HepG2 (cell line): Measurements from ENCODE around the gene STX4. TPM values are rescaled to one million over a fixed set of nuclear protein-coding genes. Genes with fewer than 3 reads are reported as not detected.

ENCODE experiments used
- JDP2 ChIP-seq: sonication (generic); formaldehyde crosslinking; IDR thresholded peaks from 2 replicates; pipeline ENCODE4 v1.8.1; 2022; ENCODE audit warnings: missing genetic modification reagents, borderline replicate concordance
- NAIF1 ChIP-seq: sonication (generic); formaldehyde crosslinking; IDR thresholded peaks from 2 replicates; pipeline ENCODE4 v1.5.0; 2020; ENCODE audit warnings: mild to moderate bottlenecking, missing genetic modification reagents, borderline replicate concordance
- NFE2L2 ChIP-seq: fragments of 150-350 bp; IDR thresholded peaks from 2 replicates; pipeline ENCODE4 v1.6.1; 2014; ENCODE audit warnings: low read length
- SMYD3 ChIP-seq: sonication (generic); formaldehyde crosslinking; IDR thresholded peaks from 2 replicates; pipeline ENCODE4 v1.8.1; 2023; ENCODE audit warnings: mild to moderate bottlenecking, missing genetic modification reagents
- SNAPC4 ChIP-seq: sonication (generic); formaldehyde crosslinking; IDR thresholded peaks from 2 replicates; pipeline ENCODE4 v1.4.0; 2020; ENCODE audit warnings: mild to moderate bottlenecking, missing genetic modification reagents
- XBP1 ChIP-seq: sonication (generic); formaldehyde crosslinking; IDR thresholded peaks from 2 replicates; pipeline ENCODE4 v1.5.0; 2020; ENCODE audit warnings: missing genetic modification reagents
- ZBTB21 ChIP-seq: sonication (generic); formaldehyde crosslinking; IDR thresholded peaks from 2 replicates; pipeline ENCODE4 v1.4.0; 2020; ENCODE audit warnings: missing genetic modification reagents
- ZFP90 ChIP-seq: sonication (generic); formaldehyde crosslinking; IDR thresholded peaks from 2 replicates; pipeline ENCODE4 v1.8.0; 2022; ENCODE audit warnings: missing genetic modification reagents, mild to moderate bottlenecking, inconsistent platforms, borderline replicate concordance
- ZNF124 ChIP-seq: sonication (generic); formaldehyde crosslinking; IDR thresholded peaks from 2 replicates; pipeline ENCODE4 v1.4.0; 2020; ENCODE audit warnings: missing genetic modification reagents
- ZNF556 ChIP-seq: sonication (generic); formaldehyde crosslinking; IDR thresholded peaks from 2 replicates; pipeline ENCODE4 v1.4.0; 2020; ENCODE audit warnings: mild to moderate bottlenecking, missing genetic modification reagents, borderline replicate concordance
- ZNF570 ChIP-seq: sonication (generic); formaldehyde crosslinking; IDR thresholded peaks from 2 replicates; pipeline ENCODE4 v1.4.0; 2020; ENCODE audit warnings: mild to moderate bottlenecking, missing genetic modification reagents, borderline replicate concordance
- ZNF644 ChIP-seq: IDR thresholded peaks from 2 replicates; pipeline ENCODE4 v1.6.1; 2016; ENCODE audit warnings: low read depth
- ZNF770 ChIP-seq: sonication (generic); formaldehyde crosslinking; IDR thresholded peaks from 2 replicates; pipeline ENCODE4 v1.5.0; 2020; ENCODE audit warnings: mild to moderate bottlenecking, missing genetic modification reagents
- ZNF883 ChIP-seq: sonication (generic); formaldehyde crosslinking; IDR thresholded peaks from 2 replicates; pipeline ENCODE4 v1.5.1; 2020; ENCODE audit warnings: mild to moderate bottlenecking, missing genetic modification reagents; ENCODE audit errors: not compliant biosample characterization
- polyA plus RNA-seq, 8 experiments: library from polyadenylated mRNA; depleted of rRNA in 3 of 8; stranded (reverse) in 7 of 8; unstranded in 1 of 8; fragments of >200 nt; fragmentation: Illumina TruSeq in 4 of 8; extraction: Trizol in 4 of 8; gene quantifications; 2 replicates each; pipeline versions ENCODE4 v1.2.1 to v1.2.3, GENCODE V29; 2011 to 2016; ENCODE audit warnings: low read depth in 4 of 8, missing spikeins in 1 of 8, mixed read lengths in 1 of 8; ENCODE audit not compliant: insufficient read depth in 1 of 8
- total RNA-seq, 5 experiments: library from RNA; depleted of rRNA; stranded (reverse); fragments of >200 nt; fragmentation: Illumina TruSeq; extraction: Trizol; gene quantifications; 2 replicates each; pipeline ENCODE4 v1.2.3, GENCODE V29; 2016; ENCODE audit warnings: low read depth in 1 of 5

The STX4 gene
- total and polyA plus RNA-seq, 2 of the 13 experiments (the other 11 are each of a cell fraction or from before 2014, with no cell fraction given): 29.2 to 34.6 TPM

GRCh38 chr16:31025339-31025738 lies 8.0 kb upstream of the STX4 start (continued):
- peak; percentile 78 for TF ChIP-seq ZNF770 (CRISPR knock-in tag)
- peak; percentile 12; the same call in 1 of the 2 replicates for TF ChIP-seq ZNF124
- TF ChIP-seq NFE2L2: no peak
- TF ChIP-seq ZBTB21: 0 out of 2 replicates have a peak, but pooled peaks have one; percentile 18
- TF ChIP-seq SMYD3 (CRISPR knock-in tag): no peak
- TF ChIP-seq ZNF883 (CRISPR knock-in tag): no peak
- TF ChIP-seq ZNF570 (CRISPR knock-in tag): no peak
- no peak for TF ChIP-seq ZFP90
- no peak for TF ChIP-seq SNAPC4 (CRISPR knock-in tag)
- 0 out of 2 replicates have a peak, but pooled peaks have one; percentile 8 for TF ChIP-seq ZNF556 (CRISPR knock-in tag)
- TF ChIP-seq JDP2 (CRISPR knock-in tag): no peak
- TF ChIP-seq XBP1 (CRISPR knock-in tag): no peak
- TF ChIP-seq ZNF644: no peak
- TF ChIP-seq NAIF1 (CRISPR knock-in tag): no peak; the same call in 1 of the 2 replicates
- TF ChIP-seq, all 625 proteins: peak for 8
